Activated T-helper 17 cell treated with anti-CD3 and anti-CD28 coated beads, Interleukin-2, amount 50 U/mL, for 72 hours (primary cell): ENCODE results near the gene COG6. TPM values are rescaled to one million over a fixed set of nuclear protein-coding genes. Genes with fewer than 3 reads are reported as not detected.

ENCODE experiments used
- ATAC-seq: fragments of 150-1000 bp; cut with Tn5 transposase; replicated peaks from 2 replicates; pipeline ENCODE4 v1.10.0; 2021; ENCODE audit warnings: mild to moderate bottlenecking, moderate library complexity
- H3K27ac Mint-ChIP-seq: one replicate; pipeline ENCODE4 v1.8.0; 2022; ENCODE audit warnings: mixed read lengths
- H3K27me3 Mint-ChIP-seq: one replicate; pipeline ENCODE4 v1.8.0; 2022; ENCODE audit warnings: mixed read lengths
- H3K36me3 Mint-ChIP-seq: one replicate; pipeline ENCODE4 v1.8.0; 2022; ENCODE audit warnings: low read depth, mild to moderate bottlenecking, mixed read lengths
- H3K4me1 Mint-ChIP-seq: one replicate; pipeline ENCODE4 v1.8.0; 2022; ENCODE audit warnings: mixed read lengths
- H3K4me3 Mint-ChIP-seq: one replicate; pipeline ENCODE4 v1.8.0; 2022; ENCODE audit warnings: mild to moderate bottlenecking, mixed read lengths
- H3K9me3 Mint-ChIP-seq: one replicate; pipeline ENCODE4 v1.8.0; 2022; ENCODE audit warnings: mixed read lengths
- total RNA-seq, 2 donors: library from RNA; stranded (reverse); gene quantifications; one replicate each; pipeline ENCODE4 v1.2.3, GENCODE V29; 2022

Gene COG6
- total RNA-seq, 2 donors from 2014 or later, result 31.3 to 47.3 TPM

- H3K9me3 Mint-ChIP-seq, result no peaks in the 10 kb centered on the region
- ATAC-seq, result no peak
- H3K4me1 Mint-ChIP-seq, result no peaks in the 10 kb centered on the region
- H3K4me3 Mint-ChIP-seq, result no peak overlapping the region
- H3K27ac Mint-ChIP-seq, result no peak overlapping the region
- no peaks in the 10 kb centered on the region for H3K27me3 Mint-ChIP-seq
- H3K36me3 Mint-ChIP-seq, result no peaks in the 10 kb centered on the region
These were observed 113.5 kb downstream of the COG6 start for GRCh38 chr13:39768962-39769361.

GRCh38 chr13:39770221-39771090 is 115.0 kb downstream of the COG6 start:
- Mint-ChIP-seq H3K9me3 (no peaks in the 10 kb centered on the region), H3K36me3 (no peaks in the 10 kb centered on the region), H3K27me3 (no peaks in the 10 kb centered on the region), H3K4me3 (no peak overlapping the region), H3K27ac (no peak overlapping the region), H3K4me1 (no peaks in the 10 kb centered on the region)
- no peak for ATAC-seq

GRCh38 chr13:39773833-39774232 is 118.4 kb downstream of the COG6 start:
- Mint-ChIP-seq H3K9me3 (no peaks in the 10 kb centered on the region), H3K27ac (no peak overlapping the region)

DNA sequence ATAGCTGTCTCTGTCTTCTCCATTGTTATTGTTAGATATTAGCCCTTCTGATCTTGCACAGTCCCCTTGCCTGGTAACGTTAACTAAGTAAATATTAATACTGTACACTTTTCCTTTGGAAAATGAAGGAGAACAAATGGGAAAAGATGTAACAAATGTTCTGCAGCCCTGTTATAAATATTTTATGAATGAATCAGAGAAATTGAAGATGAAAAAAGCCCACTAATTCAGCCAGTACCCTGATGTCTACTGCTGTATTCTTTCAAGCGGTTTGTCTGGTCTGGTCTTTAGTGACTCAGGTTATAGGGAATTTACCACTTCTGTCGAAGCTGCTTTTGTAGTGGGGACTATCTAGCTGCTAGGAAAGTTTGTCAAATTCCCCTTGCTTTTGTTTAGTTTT is 121.0 kb downstream of the COG6 start:
- peak; percentile 83 for ATAC-seq
- no peaks in the 10 kb centered on the region for H3K36me3 Mint-ChIP-seq
- H3K27me3 Mint-ChIP-seq, result no peaks in the 10 kb centered on the region
- H3K4me1 Mint-ChIP-seq, result peaks cover 33% of the 10 kb centered on the region
- peak overlapping the region; percentile 91 for H3K27ac Mint-ChIP-seq
- H3K4me3 Mint-ChIP-seq, result peak overlapping the region; percentile 58
- H3K9me3 Mint-ChIP-seq, result no peaks in the 10 kb centered on the region

More at GRCh38 chr13:39773833-39774232, 118.4 kb downstream of the COG6 start:
- Mint-ChIP-seq H3K4me3 (no peak overlapping the region), H3K4me1 (peaks cover 28% of the 10 kb centered on the region), H3K36me3 (no peaks in the 10 kb centered on the region), H3K27me3 (no peaks in the 10 kb centered on the region)
- no peak for ATAC-seq

GRCh38 chr13:39777021-39777420 is 121.6 kb downstream of the COG6 start:
- Mint-ChIP-seq H3K4me3 (peak overlapping the region; percentile 58), H3K4me1 (peaks cover 33% of the 10 kb centered on the region), H3K9me3 (no peaks in the 10 kb centered on the region), H3K27me3 (no peaks in the 10 kb centered on the region), H3K27ac (peak overlapping the region; percentile 91), H3K36me3 (no peaks in the 10 kb centered on the region)
- ATAC-seq, result peak; percentile 14

- H3K27me3 Mint-ChIP-seq, result no peaks in the 10 kb centered on the region
- peak; percentile 85 for ATAC-seq
- peak overlapping the region; percentile 58 for H3K4me3 Mint-ChIP-seq
- H3K27ac Mint-ChIP-seq, result peak overlapping the region; percentile 91
- no peaks in the 10 kb centered on the region for H3K9me3 Mint-ChIP-seq
- H3K36me3 Mint-ChIP-seq, result no peaks in the 10 kb centered on the region
- H3K4me1 Mint-ChIP-seq, result peaks cover 33% of the 10 kb centered on the region
These were observed 122.1 kb downstream of the COG6 start for GRCh38 chr13:39777527-39778061.

GRCh38 chr13:39779337-39780265 is 124.1 kb downstream of the COG6 start:
- no peaks in the 10 kb centered on the region for H3K27me3 Mint-ChIP-seq
- ATAC-seq, result no peak
- peak overlapping the region; percentile 60 for H3K4me3 Mint-ChIP-seq
- H3K9me3 Mint-ChIP-seq, result no peaks in the 10 kb centered on the region
- H3K36me3 Mint-ChIP-seq, result no peaks in the 10 kb centered on the region
- H3K4me1 Mint-ChIP-seq, result peaks cover 33% of the 10 kb centered on the region
- peak overlapping the region; percentile 91 for H3K27ac Mint-ChIP-seq

DNA sequence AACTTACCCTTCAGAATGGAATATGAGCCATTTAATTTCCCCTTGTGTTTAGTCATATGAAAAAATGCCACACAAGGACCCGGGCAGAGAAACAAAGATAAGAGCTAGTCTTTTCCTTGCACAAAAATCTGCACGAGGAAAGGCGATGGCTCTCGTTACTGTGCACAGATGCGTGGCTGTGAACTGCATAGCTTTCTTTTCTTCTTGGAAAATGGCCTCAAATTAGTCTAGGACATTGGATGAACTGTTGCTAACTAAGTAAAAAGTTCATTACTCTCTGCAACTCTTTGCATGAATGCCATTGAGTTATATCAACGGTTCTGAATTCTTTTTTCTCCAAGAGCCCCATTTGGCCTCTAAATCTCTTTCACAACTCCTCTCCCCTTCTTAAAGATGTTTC is 125.2 kb downstream of the COG6 start:
- no peaks in the 10 kb centered on the region for H3K27me3 Mint-ChIP-seq
- H3K27ac Mint-ChIP-seq, result peak overlapping the region; percentile 9
- peaks cover 33% of the 10 kb centered on the region for H3K4me1 Mint-ChIP-seq
- ATAC-seq, result no peak
- H3K9me3 Mint-ChIP-seq, result no peaks in the 10 kb centered on the region
- H3K4me3 Mint-ChIP-seq, result no peak overlapping the region
- no peaks in the 10 kb centered on the region for H3K36me3 Mint-ChIP-seq

DNA sequence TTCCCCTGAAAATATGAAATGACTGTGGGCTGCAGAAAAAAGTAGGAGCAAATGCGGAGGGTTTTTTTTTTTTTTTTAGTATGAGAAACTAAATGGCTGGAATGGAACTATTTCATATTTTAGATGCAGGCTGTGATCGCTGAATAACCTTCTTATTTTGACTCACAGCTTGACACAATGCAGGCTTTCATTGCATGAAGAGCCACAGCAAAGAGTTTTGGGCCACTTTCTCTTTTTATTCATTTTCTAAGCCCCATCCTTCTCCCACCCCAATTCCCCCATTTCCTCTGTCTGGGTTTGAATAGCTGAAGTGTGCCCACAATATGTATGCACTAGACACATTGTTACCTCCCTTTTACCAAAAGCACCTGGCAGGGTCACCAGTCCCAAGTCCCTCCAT is 125.9 kb downstream of the COG6 start:
- Mint-ChIP-seq H3K9me3 (no peaks in the 10 kb centered on the region), H3K27ac (peak overlapping the region; percentile 9), H3K27me3 (no peaks in the 10 kb centered on the region), H3K4me1 (peaks cover 27% of the 10 kb centered on the region), H3K4me3 (no peak overlapping the region), H3K36me3 (no peaks in the 10 kb centered on the region)
- no peak for ATAC-seq

- Mint-ChIP-seq H3K36me3 (no peaks in the 10 kb centered on the region), H3K9me3 (no peaks in the 10 kb centered on the region), H3K27me3 (no peaks in the 10 kb centered on the region), H3K4me3 (no peak overlapping the region), H3K4me1 (peaks cover 11% of the 10 kb centered on the region), H3K27ac (no peak overlapping the region)
- no peak for ATAC-seq
These were observed 127.6 kb downstream of the COG6 start for GRCh38 chr13:39783051-39783450.

GRCh38 chr13:39784347-39784746 is 128.9 kb downstream of the COG6 start:
- no peak for ATAC-seq
- Mint-ChIP-seq H3K9me3 (peaks cover 8% of the 10 kb centered on the region), H3K27ac (no peak overlapping the region), H3K4me3 (no peak overlapping the region), H3K27me3 (no peaks in the 10 kb centered on the region), H3K4me1 (peaks cover under 1% of the 10 kb centered on the region), H3K36me3 (no peaks in the 10 kb centered on the region)

DNA sequence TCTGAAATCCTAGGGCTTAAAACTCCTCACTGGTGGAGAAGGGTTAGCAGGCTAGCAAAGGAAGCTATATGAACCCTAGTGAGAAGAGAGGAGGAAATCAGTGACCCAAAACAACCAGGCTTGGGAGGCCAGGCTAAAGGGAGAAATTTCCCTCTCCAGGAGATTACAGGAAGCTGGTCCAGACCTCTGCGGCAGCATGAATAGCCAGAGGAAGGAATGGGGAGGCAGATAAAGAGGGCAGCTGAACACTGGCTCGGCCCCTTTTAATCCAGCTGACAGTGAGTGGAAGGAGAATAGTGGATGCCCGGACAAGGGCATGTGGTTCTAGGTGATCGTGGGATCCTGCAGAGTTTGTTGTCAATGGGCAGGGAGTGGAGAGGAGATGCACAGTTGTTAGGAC is 130.6 kb downstream of the COG6 start:
- ATAC-seq, result no peak
- peak overlapping the region; percentile 32 for H3K27ac Mint-ChIP-seq
- H3K27me3 Mint-ChIP-seq, result no peaks in the 10 kb centered on the region
- H3K36me3 Mint-ChIP-seq, result no peaks in the 10 kb centered on the region
- H3K4me3 Mint-ChIP-seq, result no peak overlapping the region
- peaks cover 11% of the 10 kb centered on the region for H3K9me3 Mint-ChIP-seq
- H3K4me1 Mint-ChIP-seq, result no peaks in the 10 kb centered on the region

GRCh38 chr13:39787086-39787487 is 131.6 kb downstream of the COG6 start:
- Mint-ChIP-seq H3K4me1 (no peaks in the 10 kb centered on the region), H3K36me3 (no peaks in the 10 kb centered on the region), H3K9me3 (peaks cover 11% of the 10 kb centered on the region), H3K27ac (no peak overlapping the region), H3K27me3 (no peaks in the 10 kb centered on the region), H3K4me3 (no peak overlapping the region)
- ATAC-seq, result peak; percentile 74

GRCh38 chr13:39788102-39788501 is 132.6 kb downstream of the COG6 start:
- ATAC-seq, result no peak
- no peaks in the 10 kb centered on the region for H3K4me1 Mint-ChIP-seq
- H3K4me3 Mint-ChIP-seq, result no peak overlapping the region
- no peak overlapping the region for H3K27ac Mint-ChIP-seq
- no peaks in the 10 kb centered on the region for H3K27me3 Mint-ChIP-seq
- H3K36me3 Mint-ChIP-seq, result no peaks in the 10 kb centered on the region
- peaks cover 11% of the 10 kb centered on the region for H3K9me3 Mint-ChIP-seq
